Spinal cord (tissue), 10 donors: Measurements from ENCODE around the gene EMC1. TPM values are rescaled to one million over a fixed set of nuclear protein-coding genes. Genes with fewer than 3 reads are reported as not detected.

Source experiments
- DNase-seq, 6 donors: peaks; one replicate each; pipeline versions ENCODE4 v3.0.0 to v3.0.0-alpha.2; 2013 to 2015; ENCODE audit warnings: low spot score in 6 of 6, low read depth in 4 of 6
- H3K27ac ChIP-seq: one replicate; pipeline ENCODE4 v1.5.1; 2013; ENCODE audit warnings: low read depth, low read length, control low read depth
- H3K27me3 ChIP-seq: one replicate; pipeline ENCODE4 v1.6.1; 2013; ENCODE audit warnings: low read length; ENCODE audit not compliant: control insufficient read depth, insufficient read depth
- H3K36me3 ChIP-seq: one replicate; pipeline ENCODE4 v1.6.1; 2013; ENCODE audit warnings: low read length; ENCODE audit not compliant: control insufficient read depth, insufficient read depth
- H3K4me1 ChIP-seq: one replicate; pipeline ENCODE4 v1.6.1; 2013; ENCODE audit warnings: low read length; ENCODE audit not compliant: control insufficient read depth, insufficient read depth
- H3K4me3 ChIP-seq: one replicate; pipeline ENCODE4 v1.5.1; 2013; ENCODE audit warnings: low read depth, low read length, control low read depth
- H3K9me3 ChIP-seq: one replicate; pipeline ENCODE4 v1.6.1; 2013; ENCODE audit warnings: low read length; ENCODE audit not compliant: control insufficient read depth, insufficient read depth
- WGBS: methylation state at CpG from one replicate; pipeline ENCODE4 v1.1.5; 2013; ENCODE audit warnings: missing lambda C conversion rate; ENCODE audit not compliant: insufficient coverage; 5-methylcytosine and 5-hydroxymethylcytosine counted together
- polyA plus RNA-seq, 2 donors: library from polyadenylated mRNA; unstranded; fragments of 120-200 nt; gene quantifications; one replicate each; pipeline ENCODE4 v1.2.1, GENCODE V29; 2013; ENCODE audit not compliant: insufficient read length in 2 of 2
- total RNA-seq, 2 donors: library from RNA; depleted of rRNA in 1 of 2; stranded (reverse); fragments of 120-200 nt in 1 of 2; fragments of >200 nt in 1 of 2; gene quantifications; one replicate each; pipeline versions ENCODE4 v1.2.3 to v1.2.4, GENCODE V29; 2013 to 2014
- donor health status: healthy.

EMC1 gene
- total and polyA plus RNA-seq, 4 donors, result 43.6 to 70.5 (median 50.4) TPM

DNA sequence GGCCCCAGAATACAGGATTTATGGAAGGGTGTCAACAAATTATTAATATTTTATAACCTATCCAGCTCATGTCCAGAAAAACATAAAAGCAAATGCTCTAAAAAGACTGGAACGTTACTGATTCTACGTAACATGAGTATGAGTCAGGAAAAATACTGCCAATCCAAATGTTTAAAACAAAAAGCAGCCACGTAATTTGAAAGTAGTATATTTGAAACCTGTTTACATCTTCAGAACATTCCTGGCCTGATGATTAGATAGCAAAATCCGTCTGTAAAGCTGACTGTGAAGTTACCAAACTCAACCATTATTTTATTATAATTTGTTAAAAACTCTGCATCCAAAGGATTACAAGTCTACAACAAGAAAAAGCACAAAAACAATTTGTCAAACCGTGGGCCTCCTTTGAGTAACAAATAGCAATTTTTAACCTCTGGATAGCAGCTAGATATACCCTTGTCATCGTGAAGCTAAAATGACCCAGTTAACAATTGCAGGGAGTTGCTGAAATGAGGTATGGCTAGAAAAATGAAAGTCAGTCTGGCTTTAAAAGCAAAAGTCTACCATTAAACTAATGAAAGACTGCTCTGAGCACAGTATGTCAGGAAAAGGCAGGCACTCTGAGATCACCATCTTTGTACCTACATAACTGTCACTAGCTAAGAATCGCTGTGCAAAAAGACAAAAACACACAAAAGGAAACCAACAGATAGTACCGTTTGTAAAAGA, 42.5 kb downstream of the EMC1 start:
- Histone ChIP-seq H3K4me1 (peaks cover 7% of the 10 kb centered on the region), H3K4me3 (peak overlapping the region; percentile 94), H3K9me3 (no peaks in the 10 kb centered on the region), H3K36me3 (peaks cover 4% of the 10 kb centered on the region), H3K27me3 (no peaks in the 10 kb centered on the region), H3K27ac (peak overlapping the region; percentile 94)
- 29% methylated on average over 1 of the region's 8 CpGs for WGBS
- peak in 1 of 6 donors; percentile 1 for DNase-seq

DNA sequence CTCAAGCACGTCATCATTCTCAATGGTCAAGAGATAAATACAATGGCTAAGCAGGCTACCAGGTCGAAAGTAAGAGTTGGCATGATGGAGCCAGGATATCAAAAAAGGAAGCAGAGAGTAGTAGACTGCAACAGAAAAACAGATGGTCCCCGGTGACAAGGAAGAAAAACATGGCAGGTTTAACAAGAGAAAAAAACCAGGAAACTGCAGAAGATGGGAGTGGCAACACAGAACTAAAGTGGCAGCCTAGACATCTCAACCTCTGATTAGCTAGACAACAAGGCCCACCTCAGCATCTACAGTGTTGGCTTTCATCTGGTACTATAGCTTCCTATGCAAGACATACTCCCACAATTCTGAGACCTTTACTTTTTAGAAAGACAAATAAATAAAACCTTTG, 44.4 kb downstream of the EMC1 start:
- Histone ChIP-seq H3K9me3 (no peaks in the 10 kb centered on the region), H3K36me3 (peaks cover 4% of the 10 kb centered on the region), H3K27ac (no peak overlapping the region), H3K4me3 (no peak overlapping the region), H3K27me3 (no peaks in the 10 kb centered on the region), H3K4me1 (peaks cover 18% of the 10 kb centered on the region)
- no peak for DNase-seq
- 89% methylated on average over 3 of the region's 3 CpGs for WGBS

DNA sequence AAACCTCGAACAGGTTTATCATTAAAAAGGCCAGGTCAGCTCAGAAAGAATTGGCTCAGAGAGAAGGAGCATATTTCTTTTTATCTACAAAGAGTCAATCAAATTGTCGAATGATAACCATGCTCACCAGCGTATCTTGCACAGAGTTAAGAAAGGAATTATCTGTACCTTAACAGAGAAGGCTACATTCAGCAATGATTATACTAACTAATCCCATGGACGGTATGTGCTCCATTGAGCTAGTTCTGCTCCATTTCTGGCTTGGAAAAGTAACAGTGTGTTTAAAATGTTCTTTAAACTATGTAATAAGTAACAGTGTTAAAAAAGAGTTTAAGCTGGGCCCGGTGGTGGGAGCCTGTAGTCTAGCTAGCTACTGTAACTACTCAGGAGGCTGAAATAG, 45.5 kb downstream of the EMC1 start:
- DNase-seq, result no peak

DNA sequence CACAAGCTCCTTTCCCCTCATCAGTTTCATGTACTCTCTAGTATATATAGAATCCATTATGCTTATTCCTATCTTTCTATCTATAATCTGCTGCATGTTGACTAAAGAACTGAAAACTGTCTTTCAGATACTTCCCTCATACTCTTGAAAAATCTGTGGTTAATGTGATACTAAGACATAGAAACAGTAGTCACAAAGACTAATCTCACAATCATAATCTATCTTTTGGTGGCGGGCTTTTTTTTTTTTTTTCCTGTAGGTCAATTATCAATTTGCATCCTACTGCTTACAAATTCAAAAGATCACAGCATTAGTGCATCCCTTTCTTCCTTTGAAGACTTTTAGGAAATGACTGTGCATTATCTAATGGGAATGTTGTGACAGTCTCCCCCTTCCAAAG, 45.9 kb downstream of the EMC1 start:
- peaks cover 4% of the 10 kb centered on the region for H3K36me3 ChIP-seq
- peaks cover 17% of the 10 kb centered on the region for H3K4me1 ChIP-seq
- 100% methylated on average over 1 of the region's 1 CpG for WGBS
- H3K4me3 ChIP-seq, result no peak overlapping the region
- no peak for DNase-seq
- H3K9me3 ChIP-seq, result no peaks in the 10 kb centered on the region
- H3K27me3 ChIP-seq, result no peaks in the 10 kb centered on the region
- H3K27ac ChIP-seq, result no peak overlapping the region

More for the DNA sequence above, 45.5 kb downstream of the EMC1 start:
- Histone ChIP-seq H3K27ac (no peak overlapping the region), H3K27me3 (no peaks in the 10 kb centered on the region), H3K36me3 (peaks cover 4% of the 10 kb centered on the region), H3K4me3 (no peak overlapping the region), H3K9me3 (no peaks in the 10 kb centered on the region), H3K4me1 (peaks cover 15% of the 10 kb centered on the region)
- WGBS, result no CpG with 5 or more reads among the region's 5 CpGs

GRCh38 chr1:19204446-19205266, 46.7 kb downstream of the EMC1 start:
- no peaks in the 10 kb centered on the region for H3K9me3 ChIP-seq
- WGBS, result 100% methylated on average over 2 of the region's 6 CpGs
- H3K27ac ChIP-seq, result no peak overlapping the region
- H3K27me3 ChIP-seq, result no peaks in the 10 kb centered on the region
- peaks cover 6% of the 10 kb centered on the region for H3K36me3 ChIP-seq
- H3K4me3 ChIP-seq, result no peak overlapping the region
- DNase-seq, result no peak
- H3K4me1 ChIP-seq, result peaks cover 20% of the 10 kb centered on the region

GRCh38 chr1:19203440-19203839, 47.9 kb downstream of the EMC1 start:
- no peak overlapping the region for H3K4me3 ChIP-seq
- H3K36me3 ChIP-seq, result peaks cover 8% of the 10 kb centered on the region
- no peaks in the 10 kb centered on the region for H3K9me3 ChIP-seq
- peak in 4 of 6 donors; percentile 14 to 49 (median 23) for DNase-seq
- no peaks in the 10 kb centered on the region for H3K27me3 ChIP-seq
- peaks cover 20% of the 10 kb centered on the region for H3K4me1 ChIP-seq
- WGBS, result no CpG with 5 or more reads among the region's 2 CpGs
- H3K27ac ChIP-seq, result no peak overlapping the region

GRCh38 chr1:19202396-19202795, 48.9 kb downstream of the EMC1 start:
- Histone ChIP-seq H3K36me3 (peaks cover 12% of the 10 kb centered on the region), H3K9me3 (no peaks in the 10 kb centered on the region), H3K4me3 (no peak overlapping the region), H3K27ac (no peak overlapping the region), H3K27me3 (no peaks in the 10 kb centered on the region), H3K4me1 (peaks cover 20% of the 10 kb centered on the region)
- 93% methylated on average over 2 of the region's 3 CpGs for WGBS
- no peak for DNase-seq

- WGBS, result 50% methylated on average over 1 of the region's 4 CpGs
- Histone ChIP-seq H3K4me3 (no peak overlapping the region), H3K36me3 (peaks cover 23% of the 10 kb centered on the region), H3K4me1 (peaks cover 20% of the 10 kb centered on the region), H3K27me3 (no peaks in the 10 kb centered on the region), H3K27ac (no peak overlapping the region), H3K9me3 (no peaks in the 10 kb centered on the region)
- no peak for DNase-seq
Observed at GRCh38 chr1:19199969-19200604, 51.2 kb downstream of the EMC1 start.

- no CpG with 5 or more reads among the region's 4 CpGs for WGBS
Observed at GRCh38 chr1:19199329-19199968, 51.9 kb downstream of the EMC1 start.

More at GRCh38 chr1:19199329-19199968, 51.9 kb downstream of the EMC1 start:
- Histone ChIP-seq H3K27me3 (no peaks in the 10 kb centered on the region), H3K27ac (no peak overlapping the region), H3K4me1 (peaks cover 20% of the 10 kb centered on the region), H3K9me3 (no peaks in the 10 kb centered on the region), H3K4me3 (no peak overlapping the region), H3K36me3 (peaks cover 28% of the 10 kb centered on the region)
- no peak for DNase-seq
